Measurements from ENCODE around the gene ELAVL2.
"Not testable (repeated sequence)": the region's sequence is repeated elsewhere in the genome, so short reads cannot be mapped to it uniquely, and the experiment has no call there.

Gene ELAVL2

GRCh38 chr9:23731353-23731752, 94.7 kb downstream of the ELAVL2 start:
- Histone ChIP-seq H3K4me1 (no peaks in the 10 kb centered on the region), H3K4me3 (ENCODE audit: low read depth, low read length) (no peak overlapping the region), H3K27me3 (ENCODE audit: control insufficient read depth, insufficient read depth, low read length) (no peaks in the 10 kb centered on the region), H3K9ac (no peak overlapping the region), H3K4me2 (ENCODE audit: low read length) (no peak overlapping the region), H2AFZ (no peak overlapping the region), H3K9me3 (ENCODE audit: control insufficient read depth, low read length) (no peaks in the 10 kb centered on the region), H3K27ac (no peak overlapping the region), H3K36me3 (ENCODE audit: control insufficient read depth, insufficient read depth, low read length) (no peaks in the 10 kb centered on the region), H3K79me2 (no peaks in the 10 kb centered on the region)
- TF ChIP-seq CTCF (IDR thresholded peaks at IDR 0.05) = no peak

- Histone ChIP-seq H3K36me3 (ENCODE audit: control insufficient read depth, insufficient read depth, low read length) (no peaks in the 10 kb centered on the region), H2AFZ (no peak overlapping the region), H3K4me3 (ENCODE audit: low read depth, low read length) (no peak overlapping the region), H3K79me2 (no peaks in the 10 kb centered on the region), H3K4me1 (no peaks in the 10 kb centered on the region), H3K27me3 (ENCODE audit: control insufficient read depth, insufficient read depth, low read length) (no peaks in the 10 kb centered on the region), H3K9ac (no peak overlapping the region), H3K9me3 (ENCODE audit: control insufficient read depth, low read length) (no peaks in the 10 kb centered on the region), H3K4me2 (ENCODE audit: low read length) (no peak overlapping the region), H3K27ac (no peak overlapping the region)
- TF ChIP-seq CTCF (IDR thresholded peaks at IDR 0.05) = no peak
Measured at GRCh38 chr9:23730364-23730763, 95.7 kb downstream of the ELAVL2 start.

GRCh38 chr9:23728736-23729135, 97.3 kb downstream of the ELAVL2 start:
- Histone ChIP-seq H3K79me2 (no peaks in the 10 kb centered on the region), H3K9ac (no peak overlapping the region), H3K4me2 (ENCODE audit: low read length) (no peak overlapping the region), H3K27me3 (ENCODE audit: control insufficient read depth, insufficient read depth, low read length) (no peaks in the 10 kb centered on the region), H3K4me1 (no peaks in the 10 kb centered on the region), H3K9me3 (ENCODE audit: control insufficient read depth, low read length) (no peaks in the 10 kb centered on the region), H2AFZ (no peak overlapping the region), H3K4me3 (ENCODE audit: low read depth, low read length) (no peak overlapping the region), H3K36me3 (ENCODE audit: control insufficient read depth, insufficient read depth, low read length) (no peaks in the 10 kb centered on the region), H3K27ac (no peak overlapping the region)
- no peak for TF ChIP-seq CTCF (IDR thresholded peaks at IDR 0.05)

GRCh38 chr9:23725279-23725946, 100.6 kb downstream of the ELAVL2 start:
- no peak for TF ChIP-seq CTCF (IDR thresholded peaks at IDR 0.05)

GRCh38 chr9:23723672-23724071, 102.4 kb downstream of the ELAVL2 start:
- no peak overlapping the region for H3K4me3 ChIP-seq (ENCODE audit: low read depth, low read length)
- H3K4me1 ChIP-seq = no peaks in the 10 kb centered on the region
- H3K27me3 ChIP-seq (ENCODE audit: control insufficient read depth, insufficient read depth, low read length) = no peaks in the 10 kb centered on the region
- no peak overlapping the region for H3K27ac ChIP-seq
- H3K9ac ChIP-seq = no peak overlapping the region
- TF ChIP-seq CTCF (IDR thresholded peaks at IDR 0.05) = no peak
- H3K4me2 ChIP-seq (ENCODE audit: low read length) = no peak overlapping the region
- no peak overlapping the region for H2AFZ ChIP-seq
- H3K79me2 ChIP-seq = no peaks in the 10 kb centered on the region
- no peaks in the 10 kb centered on the region for H3K9me3 ChIP-seq (ENCODE audit: control insufficient read depth, low read length)
- H3K36me3 ChIP-seq (ENCODE audit: control insufficient read depth, insufficient read depth, low read length) = no peaks in the 10 kb centered on the region

More at GRCh38 chr9:23725279-23725946, 100.6 kb downstream of the ELAVL2 start:
- Histone ChIP-seq H3K79me2 (no peaks in the 10 kb centered on the region), H2AFZ (no peak overlapping the region), H3K9me3 (ENCODE audit: control insufficient read depth, low read length) (no peaks in the 10 kb centered on the region), H3K4me3 (ENCODE audit: low read depth, low read length) (no peak overlapping the region), H3K9ac (no peak overlapping the region), H3K27ac (no peak overlapping the region), H3K4me2 (ENCODE audit: low read length) (no peak overlapping the region), H3K36me3 (ENCODE audit: control insufficient read depth, insufficient read depth, low read length) (no peaks in the 10 kb centered on the region), H3K4me1 (no peaks in the 10 kb centered on the region), H3K27me3 (ENCODE audit: control insufficient read depth, insufficient read depth, low read length) (no peaks in the 10 kb centered on the region)

- H3K9ac ChIP-seq; H3K4me2 ChIP-seq (ENCODE audit: low read length); H3K27me3 ChIP-seq (ENCODE audit: control insufficient read depth, insufficient read depth, low read length); H2AFZ ChIP-seq; H3K9me3 ChIP-seq (ENCODE audit: control insufficient read depth, low read length); H3K4me1 ChIP-seq; H3K79me2 ChIP-seq; H3K36me3 ChIP-seq (ENCODE audit: control insufficient read depth, insufficient read depth, low read length); H3K27ac ChIP-seq; H3K4me3 ChIP-seq (ENCODE audit: low read depth, low read length): not testable (repeated sequence)
Measured at GRCh38 chr9:23723048-23723447, 103.0 kb downstream of the ELAVL2 start.

Measured in parathyroid adenoma (tissue), 2 donors.